SK-N-SH treated with all-trans-retinoic acid at 6 μM for 48 hours (cell line): ENCODE data around the gene ZSCAN5C.

Experiments
- ATAC-seq: fragments of 200-7000 bp; cut with Tn5 transposase; 3 replicates; pipeline ENCODE4 v1.9.1; 2020; ENCODE audit warnings: mild to moderate bottlenecking, moderate library complexity
- ARNTL ChIP-seq: fragments of 450-650 bp; formaldehyde crosslinking; IDR thresholded peaks from 2 replicates; pipeline ENCODE4 v1.5.0; 2020; ENCODE audit warnings: low read depth, mild to moderate bottlenecking, moderate library complexity, borderline replicate concordance
- BACH2 ChIP-seq: fragments of 250-450 bp; sonication (Bioruptor Pico); IDR thresholded peaks from 2 replicates; pipeline ENCODE4 v1.9.0; 2021; ENCODE audit warnings: mild to moderate bottlenecking, borderline replicate concordance
- CREB5 ChIP-seq: fragments of 250-450 bp; sonication (Bioruptor Pico); IDR thresholded peaks from 2 replicates; pipeline ENCODE4 v1.5.1; 2020; ENCODE audit warnings: low read depth, mild to moderate bottlenecking, moderate library complexity
- CSRNP3 ChIP-seq: fragments of 250-450 bp; sonication (Bioruptor Pico); IDR thresholded peaks from 2 replicates; pipeline ENCODE4 v1.5.1; 2021; ENCODE audit warnings: mild to moderate bottlenecking, moderate library complexity
- ESRRG ChIP-seq: fragments of 250-450 bp; sonication (Bioruptor Pico); IDR thresholded peaks from 2 replicates; pipeline ENCODE4 v1.6.1; 2021; ENCODE audit warnings: mild to moderate bottlenecking
- GLIS3 ChIP-seq: fragments of 250-450 bp; sonication (Bioruptor Pico); IDR thresholded peaks from 2 replicates; pipeline ENCODE4 v1.5.0; 2020; ENCODE audit warnings: mild to moderate bottlenecking, moderate library complexity
- ISL1 ChIP-seq: fragments of 250-450 bp; sonication (Bioruptor Pico); IDR thresholded peaks from 2 replicates; pipeline ENCODE4 v2.1.2; 2022; ENCODE audit warnings: mild to moderate bottlenecking, moderate library complexity
- OSR1 ChIP-seq: fragments of 250-450 bp; sonication (Bioruptor Pico); IDR thresholded peaks from 2 replicates; pipeline ENCODE4 v1.8.0; 2022; ENCODE audit warnings: moderate library complexity, mild to moderate bottlenecking, inconsistent platforms
- PATZ1 ChIP-seq: fragments of 250-450 bp; sonication (Bioruptor Pico); IDR thresholded peaks from 2 replicates; pipeline ENCODE4 v1.8.0; 2020; ENCODE audit warnings: mild to moderate bottlenecking, moderate library complexity, borderline replicate concordance
- POU6F1 ChIP-seq: fragments of 250-450 bp; sonication (Bioruptor Pico); IDR thresholded peaks from 2 replicates; pipeline ENCODE4 v1.8.0; 2021; ENCODE audit warnings: low read depth, mild to moderate bottlenecking, moderate library complexity, borderline replicate concordance
- PPARA ChIP-seq: fragments of 250-450 bp; sonication (Bioruptor Pico); IDR thresholded peaks from 2 replicates; pipeline ENCODE4 v1.5.0; 2020; ENCODE audit warnings: mild to moderate bottlenecking, borderline replicate concordance
- SNAI2 ChIP-seq: fragments of 250-450 bp; sonication (Bioruptor Pico); IDR thresholded peaks from 2 replicates; pipeline ENCODE4 v1.5.0; 2020; ENCODE audit warnings: mild to moderate bottlenecking, moderate library complexity
- TCF4 ChIP-seq: fragments of 250-450 bp; sonication (Bioruptor Pico); IDR thresholded peaks from 2 replicates; pipeline ENCODE4 v1.8.0; 2021; ENCODE audit warnings: mild to moderate bottlenecking, moderate library complexity, borderline replicate concordance
- TOX ChIP-seq: fragments of 250-450 bp; sonication (Bioruptor Pico); IDR thresholded peaks from 2 replicates; pipeline ENCODE4 v1.8.0; 2021; ENCODE audit warnings: mild to moderate bottlenecking, moderate library complexity, borderline replicate concordance
- TSHZ2 ChIP-seq: fragments of 250-450 bp; sonication (Bioruptor Pico); IDR thresholded peaks from 2 replicates; pipeline ENCODE4 v1.5.0; 2020; ENCODE audit warnings: mild to moderate bottlenecking, moderate library complexity
- ZC3H10 ChIP-seq: fragments of 250-450 bp; sonication (Bioruptor Pico); IDR thresholded peaks from 2 replicates; pipeline ENCODE4 v1.5.1; 2021; ENCODE audit warnings: mild to moderate bottlenecking, moderate library complexity
- ZFP3 ChIP-seq: fragments of 250-450 bp; sonication (Bioruptor Pico); IDR thresholded peaks from 2 replicates; pipeline ENCODE4 v1.5.0; 2020; ENCODE audit warnings: mild to moderate bottlenecking, moderate library complexity
- ZFP30 ChIP-seq: fragments of 450-650 bp; formaldehyde crosslinking; IDR thresholded peaks from 2 replicates; pipeline ENCODE4 v1.5.0; 2022; ENCODE audit warnings: mild to moderate bottlenecking, moderate library complexity
- ZNF565 ChIP-seq: fragments of 450-650 bp; formaldehyde crosslinking; conservative IDR thresholded peaks from 2 replicates; pipeline ENCODE4 v1.5.0; 2020; ENCODE audit warnings: low read depth, mild to moderate bottlenecking, moderate library complexity
- ZNF70 ChIP-seq: fragments of 450-650 bp; formaldehyde crosslinking; IDR thresholded peaks from 2 replicates; pipeline ENCODE4 v1.5.0; 2020; ENCODE audit warnings: mild to moderate bottlenecking, moderate library complexity

Gene ZSCAN5C

GRCh38 chr19:56153507-56153906, 48.6 kb upstream of the ZSCAN5C start:
- TF ChIP-seq TCF4 (CRISPR knock-in tag) = no peak
- no peak for TF ChIP-seq CSRNP3 (CRISPR knock-in tag)
- TF ChIP-seq ARNTL = no peak
- TF ChIP-seq ESRRG (CRISPR knock-in tag) = no peak
- TF ChIP-seq ZNF565 (CRISPR knock-in tag) = no peak
- no peak for TF ChIP-seq ISL1 (CRISPR knock-in tag)
- TF ChIP-seq ZFP30 (CRISPR knock-in tag) = no peak
- no peak for TF ChIP-seq SNAI2
- TF ChIP-seq GLIS3 (CRISPR knock-in tag) = no peak
- TF ChIP-seq POU6F1 (CRISPR knock-in tag) = no peak
- TF ChIP-seq BACH2 (CRISPR knock-in tag) = no peak
- no peak for TF ChIP-seq TOX
- no peak for TF ChIP-seq CREB5 (CRISPR knock-in tag)

GRCh38 chr19:56155124-56155687, 46.9 kb upstream of the ZSCAN5C start:
- peak; percentile 64; the same call in 2 of the 3 replicates for ATAC-seq
- no peak for TF ChIP-seq CREB5 (CRISPR knock-in tag)
- TF ChIP-seq TSHZ2 (CRISPR knock-in tag) = no peak
- no peak for TF ChIP-seq ZNF70 (CRISPR knock-in tag)
- no peak for TF ChIP-seq PPARA (CRISPR knock-in tag)
- no peak for TF ChIP-seq CSRNP3 (CRISPR knock-in tag)
- no peak for TF ChIP-seq GLIS3 (CRISPR knock-in tag)
- TF ChIP-seq SNAI2 = no peak
- TF ChIP-seq ZFP30 (CRISPR knock-in tag) = no peak
- TF ChIP-seq POU6F1 (CRISPR knock-in tag) = no peak
- TF ChIP-seq TOX = no peak
- no peak for TF ChIP-seq ESRRG (CRISPR knock-in tag)
- no peak for TF ChIP-seq OSR1 (CRISPR knock-in tag)
- no peak for TF ChIP-seq ZC3H10
- TF ChIP-seq ISL1 (CRISPR knock-in tag) = no peak
- TF ChIP-seq PATZ1 = no peak
- no peak for TF ChIP-seq ZFP3 (CRISPR knock-in tag)

More at GRCh38 chr19:56153507-56153906, 48.6 kb upstream of the ZSCAN5C start:
- ATAC-seq = no peak
